Measurements from ENCODE around the gene LDLRAD3. TPM values are rescaled to one million over a fixed set of nuclear protein-coding genes. Genes with fewer than 3 reads are reported as not detected.

The LDLRAD3 gene
- total RNA-seq, 1 donor, result 10.5 TPM

DNA sequence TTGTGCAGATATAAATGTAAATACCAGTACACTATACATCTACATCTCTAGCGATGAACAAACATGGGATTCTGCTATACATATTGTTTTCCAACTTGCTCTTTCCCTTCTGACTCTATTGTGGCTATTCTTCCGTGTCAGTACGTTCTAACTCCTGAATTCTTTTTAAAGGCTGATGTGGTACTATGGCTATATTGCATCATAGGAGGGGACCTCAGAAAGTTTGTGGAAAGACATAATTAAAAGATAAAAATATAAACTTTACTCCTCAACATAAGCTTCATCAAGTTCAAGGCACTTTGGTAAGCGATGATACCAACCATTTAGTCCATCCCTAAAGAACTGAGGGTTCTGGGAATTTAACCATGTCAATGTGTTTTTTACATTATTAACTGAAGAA, 72.8 kb downstream of the LDLRAD3 start:
- TF ChIP-seq, protein P1, sequence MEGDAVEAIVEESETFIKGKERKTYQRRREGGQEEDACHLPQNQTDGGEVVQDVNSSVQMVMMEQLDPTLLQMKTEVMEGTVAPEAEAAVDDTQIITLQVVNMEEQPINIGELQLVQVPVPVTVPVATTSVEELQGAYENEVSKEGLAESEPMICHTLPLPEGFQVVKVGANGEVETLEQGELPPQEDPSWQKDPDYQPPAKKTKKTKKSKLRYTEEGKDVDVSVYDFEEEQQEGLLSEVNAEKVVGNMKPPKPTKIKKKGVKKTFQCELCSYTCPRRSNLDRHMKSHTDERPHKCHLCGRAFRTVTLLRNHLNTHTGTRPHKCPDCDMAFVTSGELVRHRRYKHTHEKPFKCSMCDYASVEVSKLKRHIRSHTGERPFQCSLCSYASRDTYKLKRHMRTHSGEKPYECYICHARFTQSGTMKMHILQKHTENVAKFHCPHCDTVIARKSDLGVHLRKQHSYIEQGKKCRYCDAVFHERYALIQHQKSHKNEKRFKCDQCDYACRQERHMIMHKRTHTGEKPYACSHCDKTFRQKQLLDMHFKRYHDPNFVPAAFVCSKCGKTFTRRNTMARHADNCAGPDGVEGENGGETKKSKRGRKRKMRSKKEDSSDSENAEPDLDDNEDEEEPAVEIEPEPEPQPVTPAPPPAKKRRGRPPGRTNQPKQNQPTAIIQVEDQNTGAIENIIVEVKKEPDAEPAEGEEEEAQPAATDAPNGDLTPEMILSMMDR (IDR thresholded peaks at IDR 0.05; ENCODE audit: extremely low read depth, low read depth, low read length), result no peak
- Histone ChIP-seq H4K20me1 (ENCODE audit: insufficient read depth, low read length) (peaks cover 5% of the 10 kb centered on the region), H3K9me3 (ENCODE audit: low read depth, low read length) (no peaks in the 10 kb centered on the region), H3K79me2 (ENCODE audit: insufficient read depth, low read length) (peaks cover 12% of the 10 kb centered on the region), H3K4me1 (ENCODE audit: insufficient read depth, low read length) (peaks cover 23% of the 10 kb centered on the region), H3K4me2 (ENCODE audit: insufficient read depth, low read length) (peak overlapping the region; percentile 47), H3K27ac (ENCODE audit: low read depth, low read length) (no peak overlapping the region), H3K36me3 (ENCODE audit: insufficient read depth, low read length) (no peaks in the 10 kb centered on the region), H3K4me3 (ENCODE audit: insufficient read depth, low read length) (no peak overlapping the region), H3K27me3 (ENCODE audit: insufficient read depth, low read length) (no peaks in the 10 kb centered on the region), H2AFZ (ENCODE audit: low read length) (no peak overlapping the region)
- no peak for DNase-seq (ENCODE audit: insufficient read length, low spot score, missing footprints)

DNA sequence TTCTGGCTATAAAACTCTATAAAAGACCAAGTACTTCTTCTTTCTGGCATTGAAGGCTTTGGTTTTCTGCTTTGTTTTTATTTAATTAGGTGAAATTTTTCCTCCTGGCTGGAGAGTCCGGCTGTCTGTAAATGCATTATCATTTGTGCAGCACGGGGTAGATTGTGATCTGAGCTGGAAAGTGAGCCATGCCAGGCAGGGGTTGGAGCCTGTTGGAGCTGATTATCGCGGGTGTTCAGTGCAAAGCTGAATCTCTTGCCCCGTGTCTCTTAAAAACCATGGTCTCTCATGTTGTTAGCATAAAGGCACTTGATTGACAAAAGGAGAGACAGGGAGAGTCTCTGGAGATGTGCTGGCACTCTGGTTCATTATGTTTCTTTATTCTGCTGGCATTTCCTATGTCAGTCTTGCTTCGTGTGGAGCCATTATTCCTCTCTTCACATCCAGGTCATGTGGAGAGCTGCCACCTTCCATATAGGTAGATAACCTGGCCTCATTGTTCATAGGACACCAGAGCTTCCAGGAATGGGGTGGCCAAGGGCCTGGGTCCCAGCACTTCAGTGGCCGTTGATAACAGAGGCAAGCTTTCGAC, 75.2 kb downstream of the LDLRAD3 start:
- H3K4me1 ChIP-seq (ENCODE audit: insufficient read depth, low read length), result peaks cover 18% of the 10 kb centered on the region
- H3K27ac ChIP-seq (ENCODE audit: low read depth, low read length), result no peak overlapping the region
- DNase-seq (ENCODE audit: insufficient read length, low spot score, missing footprints), result no peak
- no peak overlapping the region for H3K4me3 ChIP-seq (ENCODE audit: insufficient read depth, low read length)
- TF ChIP-seq, protein P1 (IDR thresholded peaks at IDR 0.05; ENCODE audit: extremely low read depth, low read depth, low read length), result no peak
- no peaks in the 10 kb centered on the region for H3K9me3 ChIP-seq (ENCODE audit: low read depth, low read length)
- no peaks in the 10 kb centered on the region for H3K36me3 ChIP-seq (ENCODE audit: insufficient read depth, low read length)
- no peaks in the 10 kb centered on the region for H3K27me3 ChIP-seq (ENCODE audit: insufficient read depth, low read length)
- H3K79me2 ChIP-seq (ENCODE audit: insufficient read depth, low read length), result peaks cover 10% of the 10 kb centered on the region
- H2AFZ ChIP-seq (ENCODE audit: low read length), result no peak overlapping the region
- no peak overlapping the region for H3K4me2 ChIP-seq (ENCODE audit: insufficient read depth, low read length)
- peaks cover 5% of the 10 kb centered on the region for H4K20me1 ChIP-seq (ENCODE audit: insufficient read depth, low read length)

DNA sequence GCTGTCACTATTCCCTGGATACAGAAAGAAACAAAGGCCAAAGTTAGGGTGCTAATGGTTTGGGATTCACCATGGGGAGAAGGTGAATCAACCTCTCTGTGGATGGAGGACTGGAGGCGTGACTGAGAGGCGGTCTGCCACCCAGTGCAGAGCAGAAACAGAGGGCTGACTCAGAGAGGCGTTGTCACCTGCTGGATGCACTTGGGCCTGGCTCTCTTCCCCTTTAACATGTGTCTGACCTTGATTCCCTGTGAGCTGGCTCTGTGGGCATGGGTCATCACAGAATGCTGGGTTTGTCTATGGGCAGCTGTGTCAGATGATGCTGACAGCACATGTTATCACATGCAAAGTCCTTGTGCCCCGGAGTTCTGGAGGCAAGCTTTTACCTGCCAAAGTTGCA, 75.9 kb downstream of the LDLRAD3 start:
- DNase-seq (ENCODE audit: insufficient read length, low spot score, missing footprints), result no peak
- Histone ChIP-seq H4K20me1 (ENCODE audit: insufficient read depth, low read length) (peaks cover 5% of the 10 kb centered on the region), H3K4me3 (ENCODE audit: insufficient read depth, low read length) (no peak overlapping the region), H3K79me2 (ENCODE audit: insufficient read depth, low read length) (peaks cover 6% of the 10 kb centered on the region), H3K9me3 (ENCODE audit: low read depth, low read length) (no peaks in the 10 kb centered on the region), H3K27ac (ENCODE audit: low read depth, low read length) (no peak overlapping the region), H3K4me1 (ENCODE audit: insufficient read depth, low read length) (peaks cover 18% of the 10 kb centered on the region), H3K36me3 (ENCODE audit: insufficient read depth, low read length) (no peaks in the 10 kb centered on the region), H3K4me2 (ENCODE audit: insufficient read depth, low read length) (no peak overlapping the region), H3K27me3 (ENCODE audit: insufficient read depth, low read length) (no peaks in the 10 kb centered on the region), H2AFZ (ENCODE audit: low read length) (no peak overlapping the region)
- TF ChIP-seq, protein P1 (IDR thresholded peaks at IDR 0.05; ENCODE audit: extremely low read depth, low read depth, low read length), result no peak

DNA sequence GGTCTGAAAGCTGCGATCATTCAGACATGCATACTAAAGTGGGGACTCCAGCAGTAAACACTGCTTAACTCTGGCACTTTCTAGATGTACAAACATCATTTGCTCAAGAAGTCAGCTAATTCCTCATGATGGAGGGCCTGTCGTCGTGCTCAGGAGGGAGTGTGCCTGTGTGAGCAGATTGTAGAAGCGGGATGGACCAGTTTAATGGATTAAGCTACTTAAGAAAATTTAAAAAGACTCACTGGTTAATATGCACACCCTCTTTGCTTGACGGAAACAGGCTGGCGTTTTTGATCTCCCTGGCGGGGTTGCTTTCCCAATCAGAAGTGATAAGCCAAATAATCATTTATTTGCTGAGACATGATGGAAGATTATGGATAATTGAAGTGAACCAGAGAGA, 79.0 kb downstream of the LDLRAD3 start:
- H3K4me2 ChIP-seq (ENCODE audit: insufficient read depth, low read length), result no peak overlapping the region
- H3K4me1 ChIP-seq (ENCODE audit: insufficient read depth, low read length), result peaks cover 6% of the 10 kb centered on the region
- H3K9me3 ChIP-seq (ENCODE audit: low read depth, low read length), result no peaks in the 10 kb centered on the region
- no peak for DNase-seq (ENCODE audit: insufficient read length, low spot score, missing footprints)
- TF ChIP-seq, protein P1 (IDR thresholded peaks at IDR 0.05; ENCODE audit: extremely low read depth, low read depth, low read length), result no peak
- no peak overlapping the region for H3K27ac ChIP-seq (ENCODE audit: low read depth, low read length)
- peaks cover 8% of the 10 kb centered on the region for H4K20me1 ChIP-seq (ENCODE audit: insufficient read depth, low read length)
- no peak overlapping the region for H2AFZ ChIP-seq (ENCODE audit: low read length)
- H3K36me3 ChIP-seq (ENCODE audit: insufficient read depth, low read length), result no peaks in the 10 kb centered on the region
- H3K79me2 ChIP-seq (ENCODE audit: insufficient read depth, low read length), result peaks cover 3% of the 10 kb centered on the region
- H3K27me3 ChIP-seq (ENCODE audit: insufficient read depth, low read length), result no peaks in the 10 kb centered on the region
- H3K4me3 ChIP-seq (ENCODE audit: insufficient read depth, low read length), result no peak overlapping the region

All from osteoblast (primary cell).